IPS-20b (cell line): Measurements from ENCODE around the gene GRAP2.

ENCODE experiments used
- H3K27ac ChIP-seq: one replicate; pipeline ENCODE4 v1.5.1; 2013; ENCODE audit warnings: low read length
- H3K27me3 ChIP-seq: 2 replicates; pipeline ENCODE4 v1.6.1; 2013; ENCODE audit warnings: mild to moderate bottlenecking, low read length, inconsistent platforms; ENCODE audit not compliant: insufficient read depth
- H3K36me3 ChIP-seq: 2 replicates; pipeline ENCODE4 v1.6.1; 2013; ENCODE audit warnings: low read depth, mild to moderate bottlenecking, inconsistent platforms, low read length, moderate library complexity; ENCODE audit not compliant: insufficient read depth
- H3K4me1 ChIP-seq: 2 replicates; pipeline ENCODE4 v1.6.1; 2013; ENCODE audit warnings: mild to moderate bottlenecking, control low read depth, inconsistent platforms, low read length, moderate library complexity; ENCODE audit not compliant: insufficient read depth
- H3K4me3 ChIP-seq: 2 replicates; pipeline ENCODE4 v1.5.1; 2013; ENCODE audit warnings: mild to moderate bottlenecking, low read length, inconsistent platforms
- H3K9ac ChIP-seq: 2 replicates; pipeline ENCODE4 v1.6.1; 2013; ENCODE audit warnings: low read depth, mild to moderate bottlenecking, inconsistent platforms, low read length, moderate library complexity
- H3K9me3 ChIP-seq: 2 replicates; pipeline ENCODE4 v1.6.1; 2013; ENCODE audit warnings: mild to moderate bottlenecking, low read depth, low read length, inconsistent platforms; ENCODE audit not compliant: insufficient read depth

GRAP2 gene

GRCh38 chr22:40018051-40018450, 117.2 kb downstream of the GRAP2 start:
- Histone ChIP-seq H3K4me3 (no peak overlapping the region), H3K4me1 (no peaks in the 10 kb centered on the region), H3K36me3 (peaks cover 34% of the 10 kb centered on the region), H3K9ac (no peak overlapping the region), H3K9me3 (no peaks in the 10 kb centered on the region), H3K27ac (no peak overlapping the region), H3K27me3 (no peaks in the 10 kb centered on the region)

- Histone ChIP-seq H3K4me1 (no peaks in the 10 kb centered on the region), H3K9ac (no peak overlapping the region), H3K4me3 (no peak overlapping the region), H3K27me3 (no peaks in the 10 kb centered on the region), H3K27ac (no peak overlapping the region), H3K9me3 (no peaks in the 10 kb centered on the region), H3K36me3 (peaks cover 34% of the 10 kb centered on the region)
Measured at GRCh38 chr22:40019100-40019499, 118.2 kb downstream of the GRAP2 start.

- no peak overlapping the region for H3K4me3 ChIP-seq
- no peak overlapping the region for H3K9ac ChIP-seq
- H3K36me3 ChIP-seq, result peaks cover 34% of the 10 kb centered on the region
- peaks cover 4% of the 10 kb centered on the region; the same call in 1 of the 2 replicates for H3K4me1 ChIP-seq
- no peaks in the 10 kb centered on the region for H3K9me3 ChIP-seq
- H3K27ac ChIP-seq, result no peak overlapping the region
- H3K27me3 ChIP-seq, result no peaks in the 10 kb centered on the region
Measured at GRCh38 chr22:40020956-40021355, 120.1 kb downstream of the GRAP2 start.

GRCh38 chr22:40021401-40022000, 120.6 kb downstream of the GRAP2 start:
- Histone ChIP-seq H3K9me3 (no peaks in the 10 kb centered on the region), H3K9ac (no peak overlapping the region), H3K4me1 (peaks cover 4% of the 10 kb centered on the region; the same call in 1 of the 2 replicates), H3K4me3 (no peak overlapping the region), H3K36me3 (peaks cover 34% of the 10 kb centered on the region), H3K27me3 (no peaks in the 10 kb centered on the region), H3K27ac (no peak overlapping the region)

- Histone ChIP-seq H3K27ac (no peak overlapping the region), H3K4me1 (peaks cover 4% of the 10 kb centered on the region; the same call in 1 of the 2 replicates), H3K27me3 (no peaks in the 10 kb centered on the region), H3K9ac (no peak overlapping the region), H3K9me3 (no peaks in the 10 kb centered on the region), H3K36me3 (peaks cover 34% of the 10 kb centered on the region), H3K4me3 (no peak overlapping the region)
Measured at GRCh38 chr22:40022536-40023240, 121.8 kb downstream of the GRAP2 start.
